Testis (tissue), 2 donors: ENCODE measurements around the gene RGL2.
"Not testable (repeated sequence)": the region's sequence is repeated elsewhere in the genome, so short reads cannot be mapped to it uniquely, and the experiment has no call there.

Experiments
- CTCF ChIP-seq, 3 experiments: fragments of 450-650 bp in 2 of 3; fragments of 200-600 bp in 1 of 3; sonication (generic) in 1 of 3; IDR thresholded peaks; one replicate each; pipeline ENCODE4 v1.5.1; 2016 to 2019; ENCODE audit warnings: antibody characterized with exemption in 3 of 3, mild to moderate bottlenecking in 2 of 3, moderate library complexity in 1 of 3
- POLR2A ChIP-seq: fragments of 450-650 bp; IDR thresholded peaks from one replicate; pipeline ENCODE4 v1.6.1; 2017; ENCODE audit warnings: antibody characterized with exemption, mild to moderate bottlenecking, moderate library complexity

GRCh38 chr6:33285214-33285613, 13.5 kb downstream of the RGL2 start:
- not testable (repeated sequence) for TF ChIP-seq CTCF (IDR thresholded peaks at IDR 0.05); POLR2A
